HCT116 (cell line): ENCODE measurements around the gene RORB. TPM values are rescaled to one million over a fixed set of nuclear protein-coding genes. Genes with fewer than 3 reads are reported as not detected.

Experiments
- ATAC-seq: fragments of 200-7000 bp; cut with Tn5 transposase; 2 replicates; pipeline ENCODE4 v1.9.1; 2020; ENCODE audit warnings: mild to moderate bottlenecking, moderate library complexity
- BruUV-seq: library from RNA; stranded (reverse); fragments of 400-500 nt; replicated peaks from 2 replicates; lab custom pipeline; 2021; lab: Mats Ljungman, UMichigan
- CTCF ChIA-PET: fragments of 300-600 bp; sonication (Branson Sonifier 250); formaldehyde crosslinking; loops from one replicate; lab custom pipeline; 2021; ENCODE audit warnings: antibody characterized with exemption; lab: Charles Lee
- POLR2A ChIA-PET: fragments of 300-600, 350-600 bp; sonication (Branson Sonifier 250); formaldehyde crosslinking; loops from one replicate; lab custom pipeline; 2021; ENCODE audit warnings: antibody characterized with exemption; lab: Charles Lee
- RAD21 ChIA-PET, 2 experiments: fragments of 300-600 bp; sonication (Branson Sonifier 250); formaldehyde crosslinking; loops; one replicate each; lab custom pipeline; 2023; ENCODE audit warnings: low total read pairs in 2 of 2; ENCODE audit not compliant: uncharacterized antibody in 2 of 2, unreplicated experiment in 2 of 2, low non-redundant PET in 1 of 2; lab: Charles Lee
- DNase-seq: peaks from one replicate; pipeline ENCODE4 v3.0.0-alpha.2; 2010; ENCODE audit warnings: low read depth, low spot score
- H2AFZ ChIP-seq: fragments of 200-600 bp; shearing (Covaris generic), sonication (generic); 2 replicates; pipeline ENCODE4 v1.6.1; 2017; ENCODE audit warnings: low read depth, mixed run types, mixed read lengths, antibody characterized with exemption, low read length; ENCODE audit not compliant: poor library complexity, severe bottlenecking
- H3K27ac ChIP-seq: 2 replicates; pipeline ENCODE4 v1.5.1; 2012; ENCODE audit warnings: low read depth, low read length
- H3K27me3 ChIP-seq: fragments of 200-600 bp; sonication (generic); 2 replicates; pipeline ENCODE4 v1.6.1; 2016; ENCODE audit warnings: mixed run types, low read length, mixed read lengths; ENCODE audit not compliant: insufficient read depth
- H3K36me3 ChIP-seq, 2 experiments: fragments of 200-500 bp in 1 of 2; fragments of 200-600 bp in 1 of 2; sonication (Bioruptor generic) in 1 of 2; sonication (generic) in 1 of 2; 2 replicates each; pipeline versions ENCODE4 v1.5.1 to v1.6.1; 2014 to 2016; ENCODE audit warnings: low read length in 2 of 2, inconsistent platforms in 1 of 2, mixed read lengths in 1 of 2, mixed run types in 1 of 2; ENCODE audit not compliant: insufficient read depth in 2 of 2, control insufficient read depth in 1 of 2
- H3K4me1 ChIP-seq, 2 experiments: fragments of 200-600 bp in 1 of 2; sonication (generic) in 1 of 2; 2 replicates each; pipeline versions ENCODE4 v1.5.1 to v1.6.1; 2012 to 2017; ENCODE audit warnings: low read length in 2 of 2, inconsistent platforms in 1 of 2, mild to moderate bottlenecking in 1 of 2, mixed read lengths in 1 of 2, mixed run types in 1 of 2, moderate library complexity in 1 of 2; ENCODE audit not compliant: insufficient read depth in 2 of 2, control insufficient read depth in 1 of 2
- H3K4me2 ChIP-seq: fragments of 200-600 bp; sonication (generic); 2 replicates; pipeline ENCODE4 v1.6.1; 2017; ENCODE audit warnings: mixed run types, low read length, mixed read lengths
- H3K4me3 ChIP-seq, 2 experiments: fragments of 200-600 bp in 1 of 2; sonication (generic) in 1 of 2; replicated peaks in 1 of 2; 2 replicates each; pipeline ENCODE4 v1.5.1; 2011 to 2016; ENCODE audit warnings: low read length in 2 of 2, control low read depth in 1 of 2, low read depth in 1 of 2, mild to moderate bottlenecking in 1 of 2, mixed read lengths in 1 of 2, mixed run types in 1 of 2
- H3K79me2 ChIP-seq: fragments of 200-600 bp; sonication (generic); 2 replicates; pipeline ENCODE4 v1.6.1; 2017; ENCODE audit warnings: mild to moderate bottlenecking, mixed run types, low read length, moderate library complexity, mixed read lengths; ENCODE audit not compliant: insufficient read depth
- H3K9ac ChIP-seq: fragments of 200-600 bp; sonication (generic); 2 replicates; pipeline ENCODE4 v1.6.1; 2016; ENCODE audit warnings: low read length, mixed read lengths
- H3K9me2 ChIP-seq: fragments of 200-600 bp; sonication (generic), shearing (Covaris generic); 2 replicates; pipeline ENCODE4 v1.6.1; 2017; ENCODE audit warnings: mixed run types, mild to moderate bottlenecking, moderate library complexity; ENCODE audit not compliant: insufficient read depth
- H3K9me3 ChIP-seq, 2 experiments: fragments of 200-500 bp in 1 of 2; fragments of 200-600 bp in 1 of 2; sonication (Bioruptor generic) in 1 of 2; sonication (generic) in 1 of 2; 2 replicates each; pipeline ENCODE4 v1.6.1; 2014 to 2017; ENCODE audit warnings: low read length in 2 of 2, mixed read lengths in 2 of 2, inconsistent platforms in 1 of 2, low read depth in 1 of 2, mild to moderate bottlenecking in 1 of 2, mixed run types in 1 of 2, moderate library complexity in 1 of 2; ENCODE audit not compliant: control insufficient read depth in 1 of 2, insufficient read depth in 1 of 2
- H4K20me1 ChIP-seq: fragments of 200-600 bp; sonication (generic), shearing (Covaris generic); 2 replicates; pipeline ENCODE4 v1.6.1; 2017; ENCODE audit warnings: mixed run types, mild to moderate bottlenecking, moderate library complexity; ENCODE audit not compliant: insufficient read depth
- CBX3 ChIP-seq: IDR thresholded peaks from 2 replicates; pipeline ENCODE4 v1.6.1; 2012; ENCODE audit warnings: low read depth
- CTCF ChIP-seq, 3 experiments: fragments of 200-600 bp in 1 of 3; sonication (generic) in 1 of 3; IDR thresholded peaks in 2 of 3; conservative IDR thresholded peaks in 1 of 3; 2 replicates each; pipeline ENCODE4 v1.5.1; 2012 to 2017; ENCODE audit warnings: low read depth in 2 of 3, low read length in 2 of 3, antibody characterized with exemption in 1 of 3, borderline replicate concordance in 1 of 3, control low read depth in 1 of 3, mild to moderate bottlenecking in 1 of 3, mixed read lengths in 1 of 3, mixed run types in 1 of 3, moderate library complexity in 1 of 3; ENCODE audit not compliant: insufficient read depth in 1 of 3
- ELF1 ChIP-seq: IDR thresholded peaks from 2 replicates; pipeline ENCODE4 v1.6.1; 2012; ENCODE audit warnings: low read depth, borderline replicate concordance
- FOSL1 ChIP-seq: IDR thresholded peaks from 2 replicates; pipeline ENCODE4 v1.6.1; 2012; ENCODE audit warnings: low read depth
- RAD21 ChIP-seq: IDR thresholded peaks from 2 replicates; pipeline ENCODE4 v1.6.1; 2012; ENCODE audit warnings: low read depth, mild to moderate bottlenecking
- REST ChIP-seq: IDR thresholded peaks from 2 replicates; pipeline ENCODE4 v1.6.1; 2012; ENCODE audit warnings: low read depth
- SP1 ChIP-seq: IDR thresholded peaks from 2 replicates; pipeline ENCODE4 v1.6.1; 2012; ENCODE audit warnings: low read depth
- SRF ChIP-seq: IDR thresholded peaks from 2 replicates; pipeline ENCODE4 v1.6.1; 2012; ENCODE audit warnings: low read depth
- YY1 ChIP-seq: IDR thresholded peaks from 2 replicates; pipeline ENCODE4 v1.6.1; 2011; ENCODE audit warnings: low read length, low read depth, moderate library complexity, mild to moderate bottlenecking; ENCODE audit not compliant: insufficient replicate concordance; ENCODE audit errors: extremely low read depth
- ZBTB33 ChIP-seq: IDR thresholded peaks from 2 replicates; pipeline ENCODE4 v1.6.1; 2011; ENCODE audit warnings: mild to moderate bottlenecking, low read length, moderate library complexity; ENCODE audit not compliant: insufficient replicate concordance; ENCODE audit errors: extremely low read depth
- ZFX ChIP-seq: fragments of 450-650 bp; IDR thresholded peaks from 2 replicates; pipeline ENCODE4 v1.6.1; 2017
- ZNF274 ChIP-seq: fragments of 200-500 bp; sonication (Bioruptor generic); IDR thresholded peaks from 2 replicates; pipeline ENCODE4 v1.6.1; 2014; ENCODE audit warnings: mild to moderate bottlenecking, low read depth, low read length, inconsistent platforms
- intact Hi-C: fragments of 100-400 bp; cut with micrococcal nuclease; formaldehyde crosslinking; loops from 2 replicates; pipeline ENCODE4 v1.10.0; 2022
- total RNA-seq: library from RNA; stranded (reverse); gene quantifications from one replicate; pipeline ENCODE4 v1.2.1, GENCODE V29; 2021; ENCODE audit not compliant: unreplicated experiment

The RORB gene
- total RNA-seq, 1 experiment from 2014 or later = 0.02 TPM

GRCh38 chr9:74499770-74500583 lies 2.8 kb downstream of the RORB start (continued):
- TF ChIP-seq REST = no peak
- TF ChIP-seq ZFX = no peak

- ATAC-seq (no peak), DNase-seq (no peak)
- no peak overlapping the region for H3K9ac ChIP-seq
- ChIA-PET CTCF (no interaction called here), POLR2A (no interaction called here), RAD21 (no interaction called here)
- H2AFZ ChIP-seq = no peak overlapping the region
- no peaks in the 10 kb centered on the region for H3K9me3 ChIP-seq
- no peaks in the 10 kb centered on the region for H3K36me3 ChIP-seq
- no peak overlapping the region for H3K4me2 ChIP-seq
- no peaks in the 10 kb centered on the region for H3K4me1 ChIP-seq
- H3K79me2 ChIP-seq = no peaks in the 10 kb centered on the region
- no peak overlapping the region for H3K4me3 ChIP-seq
- no peaks in the 10 kb centered on the region for H3K27me3 ChIP-seq
- BruUV-seq = no TSS peak
- intact Hi-C loops = no loop called here
- no peaks in the 10 kb centered on the region for H3K9me2 ChIP-seq
- H3K27ac ChIP-seq = no peak overlapping the region
- H4K20me1 ChIP-seq = no peaks in the 10 kb centered on the region
- no peak for TF ChIP-seq REST
- TF ChIP-seq SP1 = no peak
- TF ChIP-seq FOSL1 = no peak
- TF ChIP-seq CTCF (IDR thresholded peaks at IDR 0.05 in 2 of 3, conservative IDR thresholded peaks at IDR 0.05 in 1 of 3; ENCODE audit: borderline replicate concordance in 1 of 3, insufficient read depth in 1 of 3, low read depth in 2 of 3, low read length in 2 of 3) = no peak
- TF ChIP-seq ELF1 = no peak
- no peak for TF ChIP-seq ZBTB33
- TF ChIP-seq CBX3 = no peak
- no peak for TF ChIP-seq YY1
- TF ChIP-seq ZNF274 = no peak
- TF ChIP-seq SRF = no peak
- no peak for TF ChIP-seq RAD21
These were observed 3.4 kb downstream of the RORB start for GRCh38 chr9:74500584-74500924.
